ENCODE measurements around the gene LOXL3.

The LOXL3 gene

GRCh38 chr2:74500578-74500946 lies 53.2 kb downstream of the LOXL3 start:
- DNase-seq (ENCODE audit: low spot score) = no peak
- TF ChIP-seq, protein P1, sequence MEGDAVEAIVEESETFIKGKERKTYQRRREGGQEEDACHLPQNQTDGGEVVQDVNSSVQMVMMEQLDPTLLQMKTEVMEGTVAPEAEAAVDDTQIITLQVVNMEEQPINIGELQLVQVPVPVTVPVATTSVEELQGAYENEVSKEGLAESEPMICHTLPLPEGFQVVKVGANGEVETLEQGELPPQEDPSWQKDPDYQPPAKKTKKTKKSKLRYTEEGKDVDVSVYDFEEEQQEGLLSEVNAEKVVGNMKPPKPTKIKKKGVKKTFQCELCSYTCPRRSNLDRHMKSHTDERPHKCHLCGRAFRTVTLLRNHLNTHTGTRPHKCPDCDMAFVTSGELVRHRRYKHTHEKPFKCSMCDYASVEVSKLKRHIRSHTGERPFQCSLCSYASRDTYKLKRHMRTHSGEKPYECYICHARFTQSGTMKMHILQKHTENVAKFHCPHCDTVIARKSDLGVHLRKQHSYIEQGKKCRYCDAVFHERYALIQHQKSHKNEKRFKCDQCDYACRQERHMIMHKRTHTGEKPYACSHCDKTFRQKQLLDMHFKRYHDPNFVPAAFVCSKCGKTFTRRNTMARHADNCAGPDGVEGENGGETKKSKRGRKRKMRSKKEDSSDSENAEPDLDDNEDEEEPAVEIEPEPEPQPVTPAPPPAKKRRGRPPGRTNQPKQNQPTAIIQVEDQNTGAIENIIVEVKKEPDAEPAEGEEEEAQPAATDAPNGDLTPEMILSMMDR (IDR thresholded peaks at IDR 0.05) = no peak

DNA sequence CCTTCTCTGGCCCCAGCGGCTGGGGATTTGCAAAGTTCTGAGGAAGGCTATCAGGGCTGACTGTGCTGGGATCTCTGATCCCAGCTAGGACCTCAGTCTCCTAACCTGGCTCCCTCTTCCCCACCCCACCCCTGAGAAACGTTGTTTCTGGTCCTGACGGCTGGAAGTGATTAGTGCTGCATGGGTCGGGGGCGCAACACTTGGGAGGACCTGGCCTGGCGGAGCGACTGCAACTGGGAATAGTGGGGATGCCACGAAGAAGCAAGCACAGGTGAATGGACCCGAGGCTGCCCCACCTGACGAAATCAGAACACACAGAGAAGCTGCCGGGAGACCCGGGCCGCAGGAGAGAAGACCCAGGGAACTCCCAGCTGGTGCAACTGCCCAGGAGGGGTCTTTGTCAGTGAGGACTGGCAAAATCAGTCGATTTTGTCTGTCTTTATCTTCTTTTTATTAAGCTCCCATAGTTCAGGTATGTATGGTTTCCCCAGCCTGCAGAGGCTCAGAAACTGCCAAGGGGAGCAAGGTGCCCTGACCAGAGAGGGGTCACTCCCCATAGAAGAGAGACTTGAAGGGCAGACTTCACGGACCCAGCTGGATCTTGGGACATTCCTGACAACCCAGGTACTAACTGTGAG lies 53.7 kb downstream of the LOXL3 start:
- DNase-seq (ENCODE audit: low spot score) = peak; percentile 67

More at GRCh38 chr2:74500578-74500946, 53.2 kb downstream of the LOXL3 start:
- Histone ChIP-seq H3K4me3 (no peak overlapping the region), H3K27ac (no peak overlapping the region)

GRCh38 chr2:74499267-74499939 lies 54.3 kb downstream of the LOXL3 start, which contains the start of gene LBX2:
TSS of gene LBX2 (minus strand) at chr2:74499603. CDS start at chr2:74499537, 66 bp downstream.
- Histone ChIP-seq H3K27ac (no peak within 1 kb of the TSS), H3K4me3 (peak within 1 kb of the TSS; percentile 65)
- DNase-seq (ENCODE audit: low spot score) = no peak
- TF ChIP-seq, protein P1 (IDR thresholded peaks at IDR 0.05) = no peak

More for the DNA sequence above, 53.7 kb downstream of the LOXL3 start:
- Histone ChIP-seq H3K4me3 (no peak overlapping the region), H3K27ac (no peak overlapping the region)
- TF ChIP-seq, protein P1 (IDR thresholded peaks at IDR 0.05) = no peak

- no peak overlapping the region for H3K27ac ChIP-seq
- TF ChIP-seq, protein P1 (IDR thresholded peaks at IDR 0.05) = no peak
- H3K4me3 ChIP-seq = peak overlapping the region; percentile 65
- peak; percentile 63 for DNase-seq (ENCODE audit: low spot score)
These were observed 55.1 kb downstream of the LOXL3 start for GRCh38 chr2:74498500-74499266.

GRCh38 chr2:74497777-74498499 lies 55.8 kb downstream of the LOXL3 start:
- TF ChIP-seq, protein P1 (IDR thresholded peaks at IDR 0.05) = no peak
- peak; percentile 72 for DNase-seq (ENCODE audit: low spot score)
- Histone ChIP-seq H3K4me3 (peak overlapping the region; percentile 65), H3K27ac (no peak overlapping the region)

DNA sequence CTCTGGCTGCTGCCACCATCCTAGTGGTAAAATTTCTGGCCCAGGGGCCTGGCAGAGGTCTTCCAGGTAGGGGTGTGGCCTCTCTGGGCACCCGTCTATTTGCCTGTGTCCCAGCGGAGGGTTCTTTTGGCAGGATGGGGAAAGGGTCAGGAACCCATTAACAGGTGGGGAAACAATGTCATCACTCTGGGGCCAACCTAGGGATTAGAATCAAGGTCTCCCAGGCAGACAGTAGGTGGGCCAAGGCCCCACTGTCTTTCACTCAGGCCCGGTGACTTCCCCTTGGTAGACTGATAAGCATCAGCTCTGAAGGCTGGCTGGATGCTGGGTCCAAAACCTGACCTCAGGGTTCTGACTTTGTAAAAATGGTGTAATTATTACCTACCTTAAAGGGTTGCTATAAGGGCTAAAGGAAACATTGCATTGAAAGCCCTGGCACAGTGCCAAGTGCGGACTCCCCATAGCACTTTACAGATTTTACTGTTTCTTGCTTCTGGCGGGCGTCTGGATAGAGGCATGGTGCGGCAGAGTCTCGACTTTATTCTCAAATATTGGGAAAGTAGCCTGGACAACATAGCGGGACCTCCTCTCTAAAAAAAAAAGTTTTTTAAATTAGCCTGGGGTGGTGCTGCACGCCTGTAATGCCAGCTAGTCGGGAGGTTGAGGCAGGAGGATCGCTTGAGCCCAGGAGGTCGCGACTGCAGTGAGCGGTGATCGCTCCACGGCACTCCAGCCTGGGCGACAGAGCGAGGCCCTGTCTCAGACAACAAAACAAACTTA lies 56.6 kb downstream of the LOXL3 start:
- TF ChIP-seq, protein P1 (IDR thresholded peaks at IDR 0.05) = no peak
- H3K4me3 ChIP-seq = peak overlapping the region; percentile 65
- no peak overlapping the region for H3K27ac ChIP-seq
- DNase-seq (ENCODE audit: low spot score) = no peak
